Gastroesophageal sphincter (tissue), 4 donors: ENCODE results near the gene CSPG5. TPM values are rescaled to one million over a fixed set of nuclear protein-coding genes. Genes with fewer than 3 reads are reported as not detected.

Experiments
- ATAC-seq: fragments of 150-250 bp; one replicate; pipeline ENCODE4 v1.9.1; 2016; ENCODE audit warnings: mild to moderate bottlenecking, moderate library complexity
- H3K27ac ChIP-seq, 4 donors: fragments of 200-600 bp; sonication (generic) in 3 of 4; 1 replicate in 3 of 4; 2 replicates in 1 of 4; pipeline ENCODE4 v1.5.1; 2016 to 2019
- H3K27me3 ChIP-seq: fragments of 200-600 bp; sonication (generic); one replicate; pipeline ENCODE4 v1.5.1; 2019
- H3K36me3 ChIP-seq, 2 donors: fragments of 200-600 bp; sonication (generic); one replicate each; pipeline ENCODE4 v1.5.1; 2019; ENCODE audit warnings: control low read depth in 1 of 2
- H3K4me1 ChIP-seq, 3 donors: fragments of 200-600 bp; sonication (generic); 1 replicate in 2 of 3; 2 replicates in 1 of 3; pipeline ENCODE4 v1.5.1; 2016 to 2019; ENCODE audit warnings: control low read depth in 2 of 3
- H3K4me3 ChIP-seq, 2 donors: fragments of 200-600 bp; sonication (generic); one replicate each; pipeline ENCODE4 v1.5.1; 2019; ENCODE audit warnings: mild to moderate bottlenecking in 1 of 2, moderate library complexity in 1 of 2
- H3K9me3 ChIP-seq, 3 donors: fragments of 200-600 bp; sonication (generic); one replicate each; pipeline ENCODE4 v1.5.1; 2017 to 2019; ENCODE audit warnings: control low read depth in 2 of 3
- CTCF ChIP-seq, 4 experiments: fragments of 200-600 bp in 2 of 4; fragments of 450-650 bp in 2 of 4; sonication (generic) in 1 of 4; IDR thresholded peaks; one replicate each; pipeline ENCODE4 v1.5.1; 2017 to 2019; ENCODE audit warnings: antibody characterized with exemption in 4 of 4, mild to moderate bottlenecking in 2 of 4, moderate library complexity in 2 of 4
- EP300 ChIP-seq: sonication (generic); formaldehyde crosslinking; IDR thresholded peaks from one replicate; pipeline ENCODE4 v1.6.1; 2017; ENCODE audit warnings: antibody characterized with exemption, mild to moderate bottlenecking
- POLR2A ChIP-seq, 2 donors: fragments of 450-650 bp; IDR thresholded peaks; one replicate each; pipeline ENCODE4 v1.6.1; 2017; ENCODE audit warnings: antibody characterized with exemption in 2 of 2, mild to moderate bottlenecking in 2 of 2, moderate library complexity in 1 of 2
- POLR2AphosphoS5 ChIP-seq: sonication (generic); formaldehyde crosslinking; IDR thresholded peaks from one replicate; pipeline ENCODE4 v1.6.1; 2017; ENCODE audit warnings: antibody characterized with exemption
- WGBS, 2 donors: methylation state at CpG; one replicate each; pipeline ENCODE4 v1.1.5; 2018; ENCODE audit warnings: low coverage in 1 of 2; 5-methylcytosine and 5-hydroxymethylcytosine counted together
- total RNA-seq, 4 donors: library from RNA; depleted of rRNA; stranded (reverse); fragments of >200 nt; gene quantifications; one replicate each; pipeline ENCODE4 v1.1.0, GENCODE V29; 2016

The CSPG5 gene
- total RNA-seq, 4 donors from 2014 or later, result 0.27 to 1.0 (median 0.30) TPM; not detected in 1

GRCh38 chr3:47542471-47543173, 36.0 kb downstream of the CSPG5 start:
- TF ChIP-seq EP300 (no peak), POLR2AphosphoS5 (no peak), CTCF (IDR thresholded peaks at IDR 0.05) (no peak)
- H3K36me3 ChIP-seq, result no peaks in the 10 kb centered on the region
- no peaks in the 10 kb centered on the region for H3K27me3 ChIP-seq
- peak; percentile 74 for ATAC-seq
- H3K4me1 ChIP-seq, result peaks cover 0 to 10% (median 0%) of the 10 kb centered on the region in 3 donors
- no peaks in the 10 kb centered on the region for H3K9me3 ChIP-seq
- 20% methylated on average over 2 of the region's 21 CpGs; no CpG with 5 or more reads in 1 of the 2 donors for WGBS, 2 donors
- H3K4me3 ChIP-seq, result no peak overlapping the region
- peak overlapping the region in 2 of 4 donors; percentile 34 to 53 for H3K27ac ChIP-seq

GRCh38 chr3:47541583-47542108, 37.0 kb downstream of the CSPG5 start:
- Histone ChIP-seq H3K36me3 (no peaks in the 10 kb centered on the region), H3K27ac (no peak overlapping the region), H3K9me3 (no peaks in the 10 kb centered on the region), H3K4me3 (no peak overlapping the region), H3K4me1 (peaks cover 0 to 10% (median 0%) of the 10 kb centered on the region in 3 donors), H3K27me3 (no peaks in the 10 kb centered on the region)
- ATAC-seq, result no peak
- WGBS, 2 donors, result 75 to 83% methylated on average over 3 to 6 of the region's 6 CpGs
- no peak for TF ChIP-seq POLR2A (IDR thresholded peaks at IDR 0.05)
- TF ChIP-seq CTCF (IDR thresholded peaks at IDR 0.05), result no peak
- TF ChIP-seq POLR2AphosphoS5, result no peak
- no peak for TF ChIP-seq EP300

DNA sequence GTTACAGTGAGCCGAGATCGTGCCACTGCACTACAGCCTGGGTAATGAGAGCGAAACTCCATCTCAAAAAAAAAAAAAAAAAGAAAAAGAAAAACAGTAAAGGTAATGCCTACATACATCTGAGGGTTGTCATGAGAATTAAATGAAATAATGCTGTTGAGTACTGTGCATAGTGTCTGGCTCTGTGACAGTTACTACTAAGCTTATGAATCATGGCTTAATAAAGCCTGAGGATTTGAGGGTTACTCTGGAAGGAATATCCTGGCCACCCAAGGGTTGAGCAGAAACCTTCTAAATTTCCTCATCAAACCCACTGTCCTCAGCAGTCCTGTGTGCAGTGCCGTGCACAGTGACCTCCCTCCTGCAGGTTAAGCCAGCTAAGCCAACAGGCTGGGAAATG, 38.4 kb downstream of the CSPG5 start:
- ATAC-seq, result no peak
- WGBS, 2 donors, result 100% methylated on average over 1 to 2 of the region's 4 CpGs
- no peak overlapping the region for H3K4me3 ChIP-seq
- no peaks in the 10 kb centered on the region for H3K36me3 ChIP-seq
- TF ChIP-seq POLR2AphosphoS5 (no peak), CTCF (IDR thresholded peaks at IDR 0.05) (no peak), EP300 (no peak), POLR2A (IDR thresholded peaks at IDR 0.05) (no peak)
- no peaks in the 10 kb centered on the region for H3K27me3 ChIP-seq
- H3K9me3 ChIP-seq, result no peaks in the 10 kb centered on the region
- H3K4me1 ChIP-seq, result peaks cover 0 to 10% (median 0%) of the 10 kb centered on the region in 3 donors
- no peak overlapping the region for H3K27ac ChIP-seq

DNA sequence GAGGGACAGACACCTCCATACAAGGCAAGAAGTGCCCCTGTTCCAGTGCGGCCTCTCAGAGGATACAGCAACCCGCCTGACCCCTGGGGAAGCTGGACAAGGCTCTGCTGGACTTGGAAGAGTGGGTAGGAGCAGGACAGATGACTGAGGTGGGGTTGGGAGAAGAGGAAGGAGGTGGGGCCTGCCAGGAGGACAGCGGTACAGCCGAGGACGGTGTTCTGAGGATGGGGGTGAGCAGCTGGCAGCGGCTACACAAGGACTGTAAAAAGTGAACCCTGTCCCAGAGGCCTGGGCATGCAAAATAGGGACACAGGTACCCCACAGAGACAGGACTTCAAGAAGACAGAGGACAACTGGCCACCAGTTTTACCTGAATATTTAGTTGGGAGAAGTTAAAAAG, 41.7 kb downstream of the CSPG5 start:
- no peaks in the 10 kb centered on the region for H3K27me3 ChIP-seq
- H3K36me3 ChIP-seq, result no peaks in the 10 kb centered on the region
- peaks cover 0 to under 1% (median 0%) of the 10 kb centered on the region in 3 donors for H3K4me1 ChIP-seq
- no peak for ATAC-seq
- H3K4me3 ChIP-seq, result no peak overlapping the region
- 80 to 87% methylated on average over 3 to 4 of the region's 6 CpGs for WGBS, 2 donors
- TF ChIP-seq POLR2AphosphoS5 (no peak), POLR2A (IDR thresholded peaks at IDR 0.05) (no peak), CTCF (IDR thresholded peaks at IDR 0.05) (no peak), EP300 (no peak)
- H3K9me3 ChIP-seq, result no peaks in the 10 kb centered on the region
- H3K27ac ChIP-seq, result no peak overlapping the region
